HepG2 (cell line): ENCODE data around the gene P2RY2. TPM values are rescaled to one million over a fixed set of nuclear protein-coding genes. Genes with fewer than 3 reads are reported as not detected.

Experiments used
- ARNT ChIP-seq: fragments of 450-650 bp; IDR thresholded peaks from 2 replicates; pipeline ENCODE4 v1.6.1; 2017
- ATF7 ChIP-seq, 2 experiments: fragments of 450-650 bp in 1 of 2; sonication (generic) in 1 of 2; formaldehyde crosslinking in 1 of 2; IDR thresholded peaks; 2 replicates each; pipeline versions ENCODE4 v1.4.0 to v1.6.1; 2016 to 2020; ENCODE audit warnings: antibody characterized with exemption in 1 of 2, mild to moderate bottlenecking in 1 of 2, missing genetic modification reagents in 1 of 2
- CEBPB ChIP-seq: IDR thresholded peaks from 2 replicates; pipeline ENCODE4 v1.6.1; 2011; ENCODE audit warnings: low read depth, low read length, improper control_type of control experiment, borderline replicate concordance
- GPN1 ChIP-seq: sonication (generic); formaldehyde crosslinking; IDR thresholded peaks from 2 replicates; pipeline ENCODE4 v1.5.1; 2020; ENCODE audit warnings: missing genetic modification reagents, borderline replicate concordance
- PHB2 ChIP-seq: fragments of 450-650 bp; IDR thresholded peaks from 2 replicates; pipeline ENCODE4 v1.6.1; 2018; ENCODE audit not compliant: partially characterized antibody
- POLR2AphosphoS2 ChIP-seq: IDR thresholded peaks from 2 replicates; pipeline ENCODE4 v1.6.1; 2011; ENCODE audit warnings: low read depth, low read length, improper control_type of control experiment
- RARG ChIP-seq: sonication (generic); formaldehyde crosslinking; IDR thresholded peaks from 2 replicates; pipeline ENCODE4 v1.4.0; 2020; ENCODE audit warnings: low read depth, mild to moderate bottlenecking, missing genetic modification reagents
- SAFB2 ChIP-seq: sonication (generic); formaldehyde crosslinking; IDR thresholded peaks from 2 replicates; pipeline ENCODE4 v1.5.1; 2020; ENCODE audit warnings: missing genetic modification reagents, low read depth, mild to moderate bottlenecking, borderline replicate concordance
- SRY ChIP-seq: sonication (generic); formaldehyde crosslinking; IDR thresholded peaks from 2 replicates; pipeline ENCODE4 v1.8.0; 2022; ENCODE audit warnings: mild to moderate bottlenecking, missing genetic modification reagents
- TBL1XR1 ChIP-seq: fragments of 150-350 bp; IDR thresholded peaks from 2 replicates; pipeline ENCODE4 v1.6.1; 2014; ENCODE audit warnings: borderline replicate concordance, low read length; ENCODE audit not compliant: partially characterized antibody
- TRAFD1 ChIP-seq: sonication (generic); formaldehyde crosslinking; IDR thresholded peaks from 2 replicates; pipeline ENCODE4 v1.5.1; 2020; ENCODE audit warnings: missing genetic modification reagents, mild to moderate bottlenecking, borderline replicate concordance
- YY1 ChIP-seq: IDR thresholded peaks from 2 replicates; pipeline ENCODE4 v1.6.1; 2011; ENCODE audit warnings: low read length, low read depth, moderate library complexity, mild to moderate bottlenecking; ENCODE audit not compliant: insufficient read depth, insufficient replicate concordance
- ZBED4 ChIP-seq: sonication (generic); formaldehyde crosslinking; IDR thresholded peaks from 2 replicates; pipeline ENCODE4 v1.4.0; 2020; ENCODE audit warnings: missing genetic modification reagents, borderline replicate concordance
- ZBTB1 ChIP-seq: sonication (generic); formaldehyde crosslinking; IDR thresholded peaks from 2 replicates; pipeline ENCODE4 v1.4.0; 2020; ENCODE audit warnings: missing genetic modification reagents, borderline replicate concordance
- ZBTB7A ChIP-seq: sonication (generic); formaldehyde crosslinking; IDR thresholded peaks from 2 replicates; pipeline ENCODE4 v1.8.0; 2022; ENCODE audit warnings: mild to moderate bottlenecking, missing genetic modification reagents
- ZC3H13 ChIP-seq: sonication (generic); formaldehyde crosslinking; IDR thresholded peaks from 2 replicates; pipeline ENCODE4 v1.8.1; 2023; ENCODE audit warnings: mild to moderate bottlenecking, missing genetic modification reagents, moderate library complexity
- ZIK1 ChIP-seq: sonication (generic); formaldehyde crosslinking; IDR thresholded peaks from 2 replicates; pipeline ENCODE4 v1.5.0; 2020; ENCODE audit warnings: mild to moderate bottlenecking, low read depth, missing genetic modification reagents, borderline replicate concordance
- ZNF205 ChIP-seq: IDR thresholded peaks from 2 replicates; pipeline ENCODE4 v1.6.1; 2018; ENCODE audit warnings: missing biosample characterization, missing genetic modification reagents
- ZNF317 ChIP-seq: sonication (generic); formaldehyde crosslinking; IDR thresholded peaks from 2 replicates; pipeline ENCODE4 v1.5.0; 2020; ENCODE audit warnings: mild to moderate bottlenecking, missing genetic modification reagents
- ZNF335 ChIP-seq: sonication (generic); formaldehyde crosslinking; IDR thresholded peaks from 2 replicates; pipeline ENCODE4 v1.4.0; 2020; ENCODE audit warnings: missing genetic modification reagents
- ZNF350 ChIP-seq: sonication (generic); formaldehyde crosslinking; IDR thresholded peaks from 2 replicates; pipeline ENCODE4 v1.4.0; 2020; ENCODE audit warnings: mild to moderate bottlenecking, low read depth, missing genetic modification reagents, borderline replicate concordance
- ZNF430 ChIP-seq: sonication (generic); formaldehyde crosslinking; IDR thresholded peaks from 2 replicates; pipeline ENCODE4 v1.9.0; 2021; ENCODE audit warnings: mild to moderate bottlenecking, missing genetic modification reagents
- ZNF432 ChIP-seq: sonication (generic); formaldehyde crosslinking; IDR thresholded peaks from 2 replicates; pipeline ENCODE4 v1.5.0; 2020; ENCODE audit warnings: missing genetic modification reagents, mild to moderate bottlenecking, borderline replicate concordance
- ZNF839 ChIP-seq: sonication (generic); formaldehyde crosslinking; IDR thresholded peaks from 2 replicates; pipeline ENCODE4 v1.4.0; 2020; ENCODE audit warnings: missing genetic modification reagents, mild to moderate bottlenecking, borderline replicate concordance
- polyA plus RNA-seq, 8 experiments: library from polyadenylated mRNA; depleted of rRNA in 3 of 8; stranded (reverse) in 7 of 8; unstranded in 1 of 8; fragments of >200 nt; fragmentation: Illumina TruSeq in 4 of 8; extraction: Trizol in 4 of 8; gene quantifications; 2 replicates each; pipeline versions ENCODE4 v1.2.1 to v1.2.3, GENCODE V29; 2011 to 2016; ENCODE audit warnings: low read depth in 4 of 8, missing spikeins in 1 of 8, mixed read lengths in 1 of 8; ENCODE audit not compliant: insufficient read depth in 1 of 8
- total RNA-seq, 5 experiments: library from RNA; depleted of rRNA; stranded (reverse); fragments of >200 nt; fragmentation: Illumina TruSeq; extraction: Trizol; gene quantifications; 2 replicates each; pipeline ENCODE4 v1.2.3, GENCODE V29; 2016; ENCODE audit warnings: low read depth in 1 of 5

Gene P2RY2
- total and polyA plus RNA-seq, 2 of the 13 experiments (the other 11 are each of a cell fraction or from before 2014, with no cell fraction given) = 0.95 to 3.1 TPM

GRCh38 chr11:73177778-73178539 is 40.1 kb upstream of the P2RY2 start (continued):
- TF ChIP-seq YY1 (no peak), ZNF317 (CRISPR knock-in tag) (0 out of 2 replicates have a peak, but pooled peaks have one; percentile 41), ZNF350 (CRISPR knock-in tag) (no peak; the same call in 1 of the 2 replicates), PHB2 (no peak), RARG (CRISPR knock-in tag) (no peak), ZBTB7A (0 out of 2 replicates have a peak, but pooled peaks have one; percentile 13), POLR2AphosphoS2 (no peak), ZC3H13 (no peak), SAFB2 (no peak), GPN1 (CRISPR knock-in tag) (no peak), ZNF430 (CRISPR knock-in tag) (no peak), ZBED4 (no peak), ATF7 (IDR thresholded peaks at IDR 0.05) (no peak), ATF7 (CRISPR knock-in tag; IDR thresholded peaks at IDR 0.05) (no peak), ZNF205 (0 out of 2 replicates have a peak, but pooled peaks have one; percentile 50), TRAFD1 (CRISPR knock-in tag) (no peak), ZBTB1 (CRISPR knock-in tag) (no peak), ARNT (no peak), SRY (CRISPR knock-in tag) (0 out of 2 replicates have a peak, but pooled peaks have one; percentile 58), TBL1XR1 (no peak), ZNF335 (CRISPR knock-in tag) (0 out of 2 replicates have a peak, but pooled peaks have one; percentile 22), CEBPB (no peak), ZNF432 (CRISPR knock-in tag) (no peak), ZIK1 (CRISPR knock-in tag) (no peak), ZNF839 (CRISPR knock-in tag) (no peak)
